Measurements from ENCODE around the gene AP2A2.

Gene AP2A2

DNA sequence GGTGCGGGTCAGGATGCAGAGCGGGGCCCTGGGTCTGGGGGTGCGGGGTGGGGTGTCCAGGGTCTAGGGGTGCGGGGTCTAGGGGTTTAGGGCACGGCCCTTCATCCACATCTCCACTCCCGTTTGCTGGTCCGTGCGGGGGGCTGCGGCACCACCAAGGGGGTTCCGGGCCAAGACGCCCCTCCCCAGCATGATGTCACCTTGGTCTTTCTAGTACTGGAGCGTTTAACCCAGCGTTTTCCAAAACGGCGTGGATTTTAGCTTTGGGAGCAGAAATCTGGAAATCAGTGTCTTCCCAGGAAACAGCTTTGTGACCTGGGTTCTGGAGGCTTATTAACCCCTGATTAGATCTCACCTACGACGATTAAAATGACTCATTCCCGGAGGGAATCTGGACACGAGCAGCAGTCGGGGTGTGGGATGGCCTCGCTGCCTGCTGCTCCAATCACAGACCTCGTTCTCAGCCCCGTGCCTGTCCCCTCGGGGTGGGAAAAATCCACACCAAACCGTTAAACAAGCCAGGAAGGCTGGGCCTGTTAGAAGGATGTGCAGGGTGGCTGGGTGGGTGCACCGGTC lies 759 bp downstream of the AP2A2 start:
- DNase-seq = no peak

GRCh38 chr11:927871-928270 lies 2.2 kb downstream of the AP2A2 start:
- DNase-seq = no peak

DNA sequence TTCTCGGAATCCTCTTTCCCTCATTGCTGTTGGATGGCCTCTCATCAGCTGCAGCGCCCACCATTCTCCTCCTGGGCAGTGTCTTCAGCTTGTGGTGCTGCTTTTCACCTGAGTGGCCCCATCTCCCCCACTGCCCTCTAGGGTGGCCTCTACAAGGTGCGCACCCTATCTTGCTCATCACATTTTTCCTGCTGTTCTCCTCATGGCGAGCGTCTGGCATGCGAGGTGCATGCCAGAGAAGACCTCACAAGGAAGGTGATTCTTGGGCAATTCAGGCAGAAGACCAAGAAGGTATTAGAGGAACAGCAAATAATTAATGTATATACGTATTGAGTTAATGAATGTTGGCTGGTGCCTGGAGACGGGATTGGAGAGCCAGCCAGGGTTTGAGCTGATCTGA lies 3.1 kb downstream of the AP2A2 start:
- DNase-seq = no peak

DNA sequence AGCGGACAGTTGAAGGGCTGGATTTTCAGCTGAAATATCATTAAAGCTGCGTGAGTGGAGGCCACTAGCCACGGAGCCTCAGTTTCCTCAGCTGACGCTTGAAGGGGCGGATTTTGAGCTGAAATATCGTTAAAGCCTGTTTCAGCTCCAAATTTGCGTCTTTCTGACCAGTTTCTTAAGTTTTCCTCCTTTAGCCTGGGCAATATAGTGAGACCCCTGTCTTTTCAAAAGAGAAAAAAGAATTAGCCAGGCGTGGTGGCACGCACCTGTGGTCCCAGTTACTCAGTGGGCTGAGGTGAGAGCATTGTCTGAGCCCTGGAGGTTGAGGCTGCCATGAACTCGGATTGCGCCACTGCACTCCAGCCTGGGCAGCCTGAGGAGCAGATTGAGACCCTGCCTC lies 3.7 kb downstream of the AP2A2 start:
- DNase-seq = no peak

DNA sequence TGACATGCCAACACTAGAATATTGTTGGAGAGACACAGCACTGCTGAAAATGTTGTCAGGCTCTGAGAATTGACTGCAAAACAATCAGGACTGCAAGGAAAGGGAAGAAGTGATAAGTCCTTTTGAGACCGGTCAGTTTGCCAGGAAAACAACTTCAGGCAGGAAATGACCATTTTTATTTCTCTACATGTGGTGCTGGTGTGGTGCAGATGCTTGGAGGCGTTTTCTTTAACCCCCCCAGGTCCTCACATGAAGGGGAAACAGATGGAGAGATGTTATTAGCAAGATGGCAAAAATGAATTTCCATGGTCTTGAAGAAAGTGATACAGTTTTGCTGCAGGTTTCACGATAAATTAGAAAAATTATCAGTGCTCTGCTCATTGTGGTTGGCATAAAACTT lies 5.7 kb downstream of the AP2A2 start:
- DNase-seq = no peak

DNA sequence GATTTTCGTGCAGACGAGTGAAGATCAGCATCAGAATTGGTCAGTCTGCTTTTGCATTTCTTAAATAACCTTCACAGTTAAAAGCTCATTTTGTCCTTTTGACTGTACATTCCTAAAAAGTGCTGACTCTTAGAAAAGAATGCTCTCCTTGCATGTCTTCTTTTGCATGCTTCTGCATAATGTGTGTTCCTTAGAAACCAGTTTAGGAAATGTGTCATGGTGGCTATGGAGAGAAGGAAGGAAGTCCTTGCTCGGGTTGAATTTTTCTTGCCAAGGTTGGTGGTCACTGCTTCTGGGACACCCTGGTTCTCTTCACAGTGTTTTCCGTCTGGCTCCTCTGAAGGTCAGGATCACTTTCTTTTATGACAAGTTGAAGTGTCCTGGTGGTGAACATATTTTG lies 6.8 kb downstream of the AP2A2 start:
- DNase-seq = no peak

GRCh38 chr11:933142-933851 lies 7.6 kb downstream of the AP2A2 start:
- DNase-seq = no peak

DNA sequence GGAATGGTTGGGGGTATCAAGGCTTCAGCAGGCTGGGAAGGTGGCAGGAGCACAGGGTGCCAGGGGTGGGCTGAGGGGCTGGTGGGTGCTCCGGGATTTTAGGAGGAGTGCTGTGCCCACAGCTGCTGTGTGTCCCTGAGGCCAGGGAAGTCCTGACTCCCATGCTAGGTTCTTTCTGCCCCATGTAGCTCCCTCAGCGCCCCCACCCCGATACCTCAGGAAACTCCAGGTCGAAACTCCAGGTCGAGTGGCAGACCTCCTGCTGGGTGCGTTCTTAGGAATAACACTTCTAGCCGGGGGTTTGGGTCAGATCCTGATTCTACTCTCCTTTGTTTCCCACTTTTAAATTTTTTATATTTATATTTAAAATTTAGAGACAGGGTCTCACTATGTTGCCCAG lies 8.3 kb downstream of the AP2A2 start:
- no peak for DNase-seq

GRCh38 chr11:934527-934926 lies 8.9 kb downstream of the AP2A2 start:
- no peak for DNase-seq

DNA sequence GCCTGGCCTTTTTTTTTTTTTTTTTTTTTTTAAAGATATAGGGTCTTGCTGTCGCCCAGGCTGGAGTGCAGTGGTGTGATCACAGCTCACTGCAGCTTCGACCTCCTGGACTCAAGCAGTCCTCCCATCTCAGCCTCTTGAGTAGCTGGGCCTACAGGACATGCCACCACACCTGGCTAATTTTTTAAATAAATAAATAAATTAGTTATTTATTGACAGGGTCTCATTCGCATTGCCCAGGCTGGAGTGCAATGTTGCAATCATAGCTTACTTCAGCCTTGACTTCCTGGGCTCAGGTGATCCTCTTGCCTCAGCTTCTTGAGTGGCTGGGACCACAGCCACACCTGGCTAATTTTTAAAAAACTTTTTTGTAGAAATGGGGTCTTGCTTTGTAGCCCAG lies 10.5 kb downstream of the AP2A2 start:
- no peak for DNase-seq

GRCh38 chr11:937841-938261 lies 12.2 kb downstream of the AP2A2 start:
- no peak for DNase-seq

DNA sequence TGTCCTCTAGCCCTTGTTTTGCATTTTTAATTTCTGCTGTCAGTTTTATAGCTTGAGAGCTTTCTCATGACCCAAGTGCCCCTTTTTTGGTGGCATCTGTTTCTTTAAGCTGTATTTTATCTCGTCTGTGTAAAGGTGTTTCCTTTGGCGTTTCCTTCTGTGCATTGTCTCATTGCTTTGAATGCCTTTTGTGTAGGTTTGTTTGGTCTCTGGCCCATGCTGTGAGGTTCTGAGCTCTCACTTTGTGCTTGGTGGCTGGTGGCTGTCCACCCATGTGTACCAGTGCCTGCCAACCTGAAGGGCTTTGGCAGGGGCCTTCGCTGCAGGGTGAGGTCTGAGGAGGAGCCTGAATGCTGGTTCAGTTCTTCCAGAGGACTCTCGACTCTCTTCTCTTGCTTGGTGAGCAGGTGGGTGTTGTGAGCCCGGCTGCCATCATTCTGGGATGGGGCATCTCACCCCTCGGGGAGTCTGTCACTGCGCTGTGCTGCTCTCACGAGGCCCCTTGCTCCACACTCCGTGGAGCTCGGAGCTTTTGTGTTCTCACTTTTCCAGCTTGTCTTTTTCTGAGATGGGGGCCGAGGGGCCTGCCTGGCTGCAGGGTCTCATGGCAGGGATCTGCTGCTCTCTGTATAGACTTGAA lies 14.9 kb downstream of the AP2A2 start:
- no peak for DNase-seq

DNA sequence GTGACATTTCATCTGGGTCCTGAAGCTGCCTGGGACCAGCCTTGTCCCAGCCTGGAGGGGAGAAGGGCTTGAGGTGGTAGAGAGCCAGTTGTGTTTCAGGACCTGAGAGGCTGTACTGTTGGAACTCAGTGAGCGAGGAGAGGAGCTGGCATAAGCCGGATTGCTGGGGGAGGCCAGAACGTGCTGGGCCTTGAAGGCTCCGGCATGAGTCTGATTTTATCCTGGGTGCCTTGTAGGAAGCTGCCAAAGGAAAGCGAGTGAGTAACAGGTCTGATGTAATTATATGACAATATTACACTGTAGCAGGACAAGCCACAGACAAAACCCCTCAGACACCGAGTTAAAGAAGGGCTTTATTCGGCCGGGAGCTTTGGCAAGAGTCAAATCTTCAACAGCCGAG lies 17.2 kb downstream of the AP2A2 start:
- no peak for DNase-seq

GRCh38 chr11:944711-945470 lies 19.2 kb downstream of the AP2A2 start:
- DNase-seq = no peak

GRCh38 chr11:945986-946385 lies 20.3 kb downstream of the AP2A2 start:
- no peak for DNase-seq

DNA sequence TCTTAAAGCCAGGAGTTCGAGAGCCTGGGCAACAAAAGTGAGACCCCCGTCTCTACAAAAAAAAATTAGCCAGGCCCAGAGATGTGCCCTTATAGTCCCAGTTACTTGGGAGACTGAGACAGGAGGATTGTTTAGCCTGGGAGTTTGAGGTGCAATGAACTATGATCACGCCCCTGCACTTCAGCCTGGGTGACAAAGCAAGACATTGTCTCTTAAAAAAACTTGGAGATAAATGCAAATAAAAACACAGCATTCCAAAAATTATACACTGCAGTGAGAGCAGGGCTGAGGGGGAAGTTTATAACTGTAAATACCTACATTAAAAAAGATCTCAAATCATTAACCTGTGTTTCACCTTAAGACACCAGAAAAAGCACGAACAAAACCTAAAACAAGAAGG lies 22.1 kb downstream of the AP2A2 start:
- no peak for DNase-seq

- DNase-seq = no peak
Measured at GRCh38 chr11:951507-951906, 25.8 kb downstream of the AP2A2 start.

- no peak for DNase-seq
Measured at GRCh38 chr11:952406-953385, 27.0 kb downstream of the AP2A2 start.

- no peak for DNase-seq
Measured at GRCh38 chr11:953512-953911, 27.8 kb downstream of the AP2A2 start.

GRCh38 chr11:954392-955153 lies 28.9 kb downstream of the AP2A2 start:
- no peak for DNase-seq

- no peak for DNase-seq
Measured at GRCh38 chr11:955154-956063, 29.7 kb downstream of the AP2A2 start.
